Sigmoid colon (tissue), 4 donors: Measurements from ENCODE around the gene GON4L.
"Not testable (repeated sequence)": the region's sequence is repeated elsewhere in the genome, so short reads cannot be mapped to it uniquely, and the experiment has no call there.

Source experiments
- CTCF ChIP-seq, 4 experiments: fragments of 450-650 bp in 3 of 4; fragments of 200-600 bp in 1 of 4; IDR thresholded peaks; one replicate each; pipeline ENCODE4 v1.5.1; 2016 to 2019; ENCODE audit warnings: antibody characterized with exemption in 4 of 4, mild to moderate bottlenecking in 3 of 4, moderate library complexity in 2 of 4
- EP300 ChIP-seq, 4 donors: sonication (generic); formaldehyde crosslinking; IDR thresholded peaks; one replicate each; pipeline ENCODE4 v1.6.1; 2017; ENCODE audit warnings: antibody characterized with exemption in 4 of 4
- POLR2A ChIP-seq, 2 donors: fragments of 450-650 bp; IDR thresholded peaks; one replicate each; pipeline ENCODE4 v1.6.1; 2016; ENCODE audit warnings: antibody characterized with exemption in 2 of 2, mild to moderate bottlenecking in 2 of 2, moderate library complexity in 2 of 2
- POLR2AphosphoS5 ChIP-seq, 4 donors: sonication (generic); formaldehyde crosslinking; IDR thresholded peaks; one replicate each; pipeline ENCODE4 v1.6.1; 2017; ENCODE audit warnings: antibody characterized with exemption in 4 of 4

GRCh38 chr1:155759017-155759416 is 98.0 kb downstream of the GON4L start:
- TF ChIP-seq POLR2AphosphoS5, POLR2A, CTCF, EP300 (IDR thresholded peaks at IDR 0.05): not testable (repeated sequence)
